Left renal pelvis (tissue), 4 donors: ENCODE results near the gene WBP11. TPM values are rescaled to one million over a fixed set of nuclear protein-coding genes. Genes with fewer than 3 reads are reported as not detected.

ENCODE experiments used
- DNase-seq, 4 donors: peaks; one replicate each; pipeline ENCODE4 v3.0.0-alpha.2; 2013; ENCODE audit warnings: low read depth in 4 of 4, low spot score in 3 of 4
- polyA plus RNA-seq, 4 donors: library from polyadenylated mRNA; unstranded; fragments of 120-200 nt; gene quantifications; one replicate each; pipeline ENCODE4 v1.2.1, GENCODE V29; 2013; ENCODE audit not compliant: insufficient read length in 4 of 4

WBP11 gene
- polyA plus RNA-seq, 4 donors, result 72.1 to 127 (median 105) TPM

- no peak for DNase-seq
Measured at GRCh38 chr12:14825256-14825655, 22.0 kb upstream of the WBP11 start.

DNA sequence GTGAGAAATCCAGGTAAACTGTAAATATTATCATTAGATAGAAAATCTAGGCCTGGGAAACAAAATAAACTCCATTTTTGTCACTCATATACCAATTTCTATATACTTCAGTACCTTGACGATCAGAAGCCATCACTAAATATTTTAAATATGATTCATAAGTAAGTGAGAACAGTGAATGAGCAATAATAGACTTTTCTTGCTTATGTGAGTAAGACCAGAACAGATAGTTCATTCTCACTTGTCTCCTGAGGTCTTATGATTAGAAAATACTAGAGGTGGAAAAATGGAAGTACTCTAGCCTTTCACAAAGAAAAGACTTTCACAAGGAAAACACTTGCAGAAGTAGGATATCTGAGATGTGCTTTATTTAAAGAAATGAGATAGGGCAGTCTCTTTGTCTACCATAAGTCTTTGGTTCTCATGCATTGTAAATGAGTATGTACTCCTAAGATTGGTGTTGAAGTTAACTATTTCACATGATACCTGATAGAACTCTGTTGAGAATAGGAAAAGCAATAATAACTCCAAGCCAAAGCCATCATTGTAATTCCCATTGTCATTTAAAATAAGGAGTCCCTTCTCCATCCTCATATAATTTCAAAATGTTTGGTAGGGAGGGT lies 20.8 kb upstream of the WBP11 start:
- no peak for DNase-seq

DNA sequence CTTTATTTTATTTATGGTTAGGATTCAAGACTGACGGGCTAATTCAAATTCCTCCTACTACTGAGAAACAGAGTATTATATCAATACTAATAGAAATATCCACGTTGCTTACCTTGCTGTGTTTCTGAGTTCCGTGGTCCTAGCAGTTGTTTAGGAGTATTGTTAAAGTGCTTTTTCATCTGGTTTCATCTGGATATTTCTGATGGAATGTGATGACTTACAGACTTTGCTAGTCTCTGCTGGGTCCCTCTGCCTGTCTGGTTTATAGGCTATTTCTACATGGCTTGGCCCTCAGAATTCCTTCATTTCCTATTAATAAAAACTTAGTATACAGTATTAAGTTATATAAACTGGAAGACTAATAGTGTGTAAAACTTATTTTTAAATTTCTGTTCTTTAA lies 10.7 kb upstream of the WBP11 start, which contains the start of gene SMCO3:
Gene SMCO3, minus strand, starts transcription at position 169 of the 400 bp plus-strand sequence. CDS start 7,502 bp downstream, outside the sequence.
- no peak for DNase-seq

DNA sequence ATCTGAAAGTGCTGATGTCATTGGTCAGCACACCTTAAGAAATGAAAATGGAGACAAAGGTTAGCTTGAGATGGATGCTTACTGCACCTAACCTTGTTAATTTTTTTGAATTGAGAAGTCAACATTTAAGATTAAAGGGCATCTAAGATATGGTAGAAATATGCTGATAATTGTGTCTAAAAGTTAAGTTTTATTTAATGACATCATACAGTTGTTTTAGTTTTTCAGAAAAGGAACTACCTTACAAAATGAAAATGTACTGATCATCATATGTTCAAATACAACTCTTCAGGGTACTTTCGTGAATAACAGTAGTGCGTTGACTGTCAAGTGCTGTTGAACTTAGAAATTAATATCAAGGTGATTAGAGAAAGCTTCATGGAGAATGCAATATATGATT lies 8.2 kb upstream of the WBP11 start:
- DNase-seq, result no peak

DNA sequence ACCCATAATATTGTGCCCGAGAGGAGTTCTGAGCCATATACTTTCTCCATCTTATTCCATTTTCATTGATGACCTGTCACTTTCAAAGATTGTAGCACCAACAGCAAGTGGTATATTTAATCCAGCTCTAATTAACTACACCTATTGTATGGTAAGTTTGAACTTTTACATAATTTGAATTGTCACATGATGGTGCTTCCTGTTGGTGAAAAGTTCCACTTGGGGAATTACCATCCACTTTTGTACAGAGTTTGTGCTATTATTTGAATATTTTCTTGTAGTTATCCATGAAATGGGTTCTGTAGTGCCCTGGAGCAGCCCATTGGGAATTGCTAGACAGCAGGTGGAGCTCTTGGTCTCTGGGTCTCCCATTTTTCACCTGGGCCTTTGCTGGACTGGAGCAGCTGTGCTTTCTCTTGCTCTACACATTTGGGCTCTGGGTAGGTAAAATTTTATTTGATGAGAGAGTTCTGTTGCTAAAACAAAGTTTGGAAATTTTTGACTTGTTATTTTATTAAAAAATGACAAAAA lies 7.7 kb upstream of the WBP11 start:
- DNase-seq, result no peak

- no peak for DNase-seq
Measured at GRCh38 chr12:14810167-14810952, 7.1 kb upstream of the WBP11 start.

DNA sequence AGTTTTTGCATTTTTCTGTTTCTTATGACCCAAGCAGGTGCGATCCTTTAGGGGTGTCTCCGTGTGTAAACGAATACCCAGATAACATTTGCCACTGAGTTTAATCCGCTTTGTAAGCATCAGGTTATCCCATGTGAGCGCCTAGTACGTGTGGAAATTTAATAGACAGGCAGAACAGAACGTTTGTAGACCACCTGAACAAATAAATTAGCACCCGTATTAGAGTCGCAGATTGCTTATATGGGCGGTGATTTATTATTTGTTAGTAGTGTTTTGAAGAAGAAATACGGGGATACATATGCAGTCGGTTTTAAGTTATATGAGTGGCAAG lies 517 bp upstream of the WBP11 start:
- no peak for DNase-seq

- peak in 2 of 4 donors; percentile 44 to 57 for DNase-seq
Measured at GRCh38 chr12:14802721-14803010, 612 bp downstream of the WBP11 start.

- DNase-seq, result no peak
Measured at GRCh38 chr12:14802247-14802646, 1.0 kb downstream of the WBP11 start.

DNA sequence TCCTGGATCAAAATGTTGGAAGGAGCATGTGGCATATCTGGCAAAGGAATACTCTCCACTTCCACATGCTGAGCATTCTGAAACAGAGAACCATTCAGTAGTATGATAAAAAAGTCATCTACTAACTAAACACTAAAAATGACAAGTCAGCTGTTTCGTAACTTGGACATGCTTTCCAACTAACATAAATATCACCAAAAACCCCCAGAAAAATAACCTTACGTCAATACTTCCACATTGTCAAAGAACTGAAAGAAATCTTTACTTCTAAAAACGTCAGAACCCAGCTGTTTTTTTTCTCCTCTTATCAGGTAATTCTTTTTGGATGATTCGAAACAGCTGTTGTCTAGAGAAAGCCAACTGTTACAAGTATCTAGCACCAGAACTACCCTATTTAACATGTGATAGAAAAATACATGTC lies 8.2 kb downstream of the WBP11 start:
- DNase-seq, result no peak

DNA sequence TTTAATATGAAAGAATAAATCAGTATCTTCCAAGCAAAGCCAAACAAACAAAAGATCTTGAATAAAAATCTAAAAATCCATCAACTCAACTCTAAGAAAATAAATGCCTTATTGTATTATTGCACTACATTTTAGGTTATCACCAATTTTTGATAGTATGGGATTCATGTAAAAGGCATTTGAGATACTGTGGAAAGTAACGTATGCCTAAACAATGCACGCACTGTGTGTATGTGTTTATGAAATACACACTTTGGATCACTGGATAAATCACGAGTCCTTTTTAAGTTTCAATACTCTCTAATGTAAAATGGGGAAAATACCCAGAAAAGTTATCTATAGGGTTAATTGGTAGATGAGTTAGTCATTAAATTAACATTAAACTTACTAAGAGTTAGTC lies 17.7 kb downstream of the WBP11 start:
- DNase-seq, result no peak

DNA sequence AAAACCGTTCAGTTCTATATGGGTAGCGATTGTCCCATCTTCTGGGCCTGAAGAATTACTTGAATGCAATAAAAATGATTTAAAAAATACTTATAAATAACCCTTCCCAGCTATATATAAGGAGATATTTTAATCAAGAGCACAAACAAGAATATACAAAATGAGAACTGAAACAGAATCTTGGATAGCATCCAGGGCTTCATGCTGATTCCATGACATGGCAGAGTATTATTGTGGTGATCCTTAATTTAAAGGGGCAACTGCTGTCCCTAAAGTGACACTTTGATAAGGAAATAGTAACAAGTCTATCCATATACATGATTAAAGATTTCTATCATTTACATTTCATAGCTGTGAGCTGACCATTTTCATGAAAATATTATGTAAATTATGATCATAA lies 18.8 kb downstream of the WBP11 start:
- DNase-seq, result no peak

- no peak for DNase-seq
Measured at GRCh38 chr12:14782756-14783155, 20.5 kb downstream of the WBP11 start.

- no peak for DNase-seq
Measured at GRCh38 chr12:14781563-14781962, 21.7 kb downstream of the WBP11 start.

GRCh38 chr12:14780859-14781258 lies 22.4 kb downstream of the WBP11 start:
- DNase-seq, result no peak

GRCh38 chr12:14779834-14780233 lies 23.4 kb downstream of the WBP11 start:
- DNase-seq, result no peak

DNA sequence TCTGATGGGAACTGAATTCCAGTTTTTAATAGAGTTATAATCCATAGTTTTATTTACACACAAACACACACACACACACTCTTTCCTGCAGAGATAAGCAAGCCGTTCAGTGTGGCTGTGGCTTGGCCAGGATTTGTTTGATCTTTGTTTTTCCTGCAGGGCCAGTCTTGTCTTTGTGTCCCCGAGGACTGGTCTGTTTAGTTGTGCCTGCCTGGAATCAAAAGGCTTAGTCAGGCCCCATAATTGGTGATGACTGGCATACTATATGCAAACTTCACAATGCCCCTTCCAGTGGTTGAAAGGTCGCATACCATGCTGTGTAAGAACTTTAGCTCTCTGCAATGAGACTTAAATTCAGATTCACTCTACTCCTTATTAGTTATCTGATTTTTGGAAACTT lies 26.0 kb downstream of the WBP11 start:
- no peak for DNase-seq

DNA sequence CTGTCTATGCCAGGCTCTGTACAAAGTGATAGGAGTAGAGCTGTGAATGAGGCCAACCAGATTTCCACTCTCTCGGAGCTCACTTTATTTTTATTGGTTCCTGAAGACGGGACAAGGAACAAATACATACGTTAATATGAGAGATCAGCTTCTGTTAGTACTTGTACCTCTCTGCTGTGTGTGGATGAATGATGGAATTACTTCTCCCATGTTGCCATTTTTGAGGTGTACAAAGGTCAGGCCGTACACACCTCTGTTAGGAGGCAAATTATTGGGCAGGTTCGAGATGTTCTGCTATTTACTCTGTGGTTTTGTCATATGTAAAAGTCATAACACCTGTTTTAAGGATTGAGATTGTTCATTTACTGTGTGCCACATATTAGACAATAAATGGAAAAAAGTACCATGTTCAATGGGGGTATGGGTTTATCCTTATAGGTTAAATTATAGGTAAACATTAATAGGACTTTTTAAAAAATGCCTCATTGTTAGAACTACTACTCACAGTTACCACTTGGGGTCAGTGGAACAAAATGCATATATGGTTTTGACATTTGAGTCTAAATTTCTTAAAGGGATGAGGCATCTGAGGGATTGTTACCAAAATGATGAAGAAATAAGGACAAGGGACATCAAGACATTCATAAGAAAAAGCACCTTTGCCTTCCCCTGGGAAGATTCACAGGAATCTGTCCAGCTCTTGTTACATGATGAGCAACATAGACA lies 26.9 kb downstream of the WBP11 start:
- no peak for DNase-seq

DNA sequence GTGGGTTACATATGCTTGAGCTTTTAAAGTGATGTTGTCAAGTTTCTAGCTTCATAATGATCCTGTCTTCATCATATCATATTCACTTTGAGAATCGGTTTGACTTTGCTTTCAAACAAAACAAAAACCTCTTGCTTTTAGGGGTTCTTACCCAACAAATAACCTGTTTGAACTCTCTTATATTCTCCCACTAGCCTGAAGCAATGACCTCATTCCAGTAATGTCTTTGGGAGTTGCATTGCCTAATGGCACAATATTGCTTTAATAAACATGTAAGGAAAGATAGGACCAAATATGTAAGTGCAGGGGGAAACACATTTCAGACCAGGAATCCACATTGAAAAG lies 27.7 kb downstream of the WBP11 start:
- no peak for DNase-seq

DNA sequence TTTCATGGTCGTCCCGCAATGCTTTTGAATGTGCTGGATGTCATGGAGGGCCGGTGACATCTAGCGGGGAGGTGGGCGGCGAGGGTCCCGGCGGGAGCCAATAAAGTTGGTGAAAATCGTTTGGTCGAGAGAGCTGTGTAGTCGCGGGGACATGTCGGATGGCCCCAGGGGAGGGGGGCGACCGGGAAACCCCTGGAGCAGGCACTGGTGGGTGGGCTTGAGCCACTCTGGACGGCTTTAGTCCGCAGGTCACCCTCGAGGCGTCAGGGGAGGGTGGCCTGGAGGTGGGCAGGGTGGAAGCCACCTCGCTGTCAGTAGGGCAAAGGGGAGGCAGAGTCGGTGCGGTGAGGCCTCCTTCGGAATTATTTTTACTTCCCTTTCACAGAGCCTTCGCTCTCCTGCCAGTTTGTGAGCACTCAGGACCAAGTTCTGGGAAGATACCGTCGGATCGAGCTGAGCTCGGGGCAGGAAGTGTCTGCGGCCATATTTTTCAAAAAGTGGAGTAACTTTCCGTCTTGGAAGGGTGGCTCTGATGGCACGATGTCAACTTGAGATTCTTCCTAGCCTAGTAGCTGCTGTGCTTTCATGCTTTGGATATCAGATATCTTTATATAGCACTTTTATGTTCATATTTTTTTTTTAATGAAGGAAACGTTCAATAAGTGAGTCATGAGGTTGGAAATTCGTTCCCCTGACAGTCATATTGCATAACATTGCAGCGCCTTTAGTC lies 28.2 kb downstream of the WBP11 start:
- peak in 1 of 4 donors; percentile 32 for DNase-seq
